GM12891 (cell line): ENCODE results near the gene TPBG.

ENCODE experiments used
- POLR2A ChIP-seq: IDR thresholded peaks from 2 replicates; pipeline ENCODE4 v1.6.1; 2011; ENCODE audit warnings: low read depth, low read length, control low read depth
- TAF1 ChIP-seq: IDR thresholded peaks from 2 replicates; pipeline ENCODE4 v1.6.1; 2011; ENCODE audit warnings: low read depth, low read length, control low read depth

DNA sequence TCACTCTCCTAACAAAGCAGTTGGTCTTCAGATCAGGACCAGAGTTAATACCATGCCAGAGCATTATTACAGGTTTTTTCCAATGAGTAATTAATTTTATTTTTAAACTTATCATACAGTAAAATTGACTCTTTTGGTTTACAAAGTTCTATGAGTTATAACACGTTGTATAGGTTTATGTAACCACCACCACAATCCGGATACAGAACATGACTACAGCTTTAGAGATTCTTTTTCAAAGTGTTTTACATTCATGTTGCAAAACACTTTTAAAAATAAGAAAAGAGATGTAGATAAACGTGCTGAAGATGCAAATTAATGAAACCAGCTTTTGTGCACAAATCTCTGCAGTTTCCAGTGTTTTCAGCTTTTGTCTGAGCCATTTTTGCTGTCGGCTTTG, 1.5 kb upstream of the TPBG start:
- TF ChIP-seq POLR2A (no peak), TAF1 (no peak)
